Renal cortical epithelial cell (primary cell): Measurements from ENCODE around the gene RBM33. TPM values are rescaled to one million over a fixed set of nuclear protein-coding genes. Genes with fewer than 3 reads are reported as not detected.
A peak's percentile ranks its signal among the peaks of the same experiment; 100 is the strongest.

Source experiments
- DNase-seq: peaks from one replicate; pipeline ENCODE4 v3.0.0-alpha.2; 2011; ENCODE audit warnings: low read depth
- total RNA-seq: library from RNA; depleted of rRNA; stranded (reverse); fragments of >200 nt; gene quantifications from 2 replicates; pipeline ENCODE4 v1.2.3, GENCODE V29; 2014

Gene RBM33
- total RNA-seq, 1 donor from 2014 or later: 47.3 TPM

GRCh38 chr7:155722118-155722517, 77.7 kb downstream of the RBM33 start:
- no peak for DNase-seq

DNA sequence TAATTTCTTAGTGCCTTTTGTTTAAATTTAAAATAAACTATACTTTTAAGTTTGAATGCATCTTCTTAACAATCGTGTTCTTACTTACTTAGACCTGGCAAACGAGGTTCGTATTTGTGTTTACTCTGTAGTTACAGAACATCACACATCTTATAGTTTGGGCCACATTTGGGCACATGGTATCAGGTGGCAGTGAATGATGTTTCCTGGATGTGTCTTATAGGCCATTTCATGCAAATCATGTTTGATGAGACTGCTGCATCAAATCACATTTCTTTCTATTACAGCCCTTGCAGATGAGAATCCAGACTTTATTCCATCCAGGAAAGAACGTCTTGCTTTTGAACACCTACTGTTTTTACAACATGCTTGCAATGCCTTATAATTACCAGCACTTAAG, 78.5 kb downstream of the RBM33 start:
- no peak for DNase-seq

DNA sequence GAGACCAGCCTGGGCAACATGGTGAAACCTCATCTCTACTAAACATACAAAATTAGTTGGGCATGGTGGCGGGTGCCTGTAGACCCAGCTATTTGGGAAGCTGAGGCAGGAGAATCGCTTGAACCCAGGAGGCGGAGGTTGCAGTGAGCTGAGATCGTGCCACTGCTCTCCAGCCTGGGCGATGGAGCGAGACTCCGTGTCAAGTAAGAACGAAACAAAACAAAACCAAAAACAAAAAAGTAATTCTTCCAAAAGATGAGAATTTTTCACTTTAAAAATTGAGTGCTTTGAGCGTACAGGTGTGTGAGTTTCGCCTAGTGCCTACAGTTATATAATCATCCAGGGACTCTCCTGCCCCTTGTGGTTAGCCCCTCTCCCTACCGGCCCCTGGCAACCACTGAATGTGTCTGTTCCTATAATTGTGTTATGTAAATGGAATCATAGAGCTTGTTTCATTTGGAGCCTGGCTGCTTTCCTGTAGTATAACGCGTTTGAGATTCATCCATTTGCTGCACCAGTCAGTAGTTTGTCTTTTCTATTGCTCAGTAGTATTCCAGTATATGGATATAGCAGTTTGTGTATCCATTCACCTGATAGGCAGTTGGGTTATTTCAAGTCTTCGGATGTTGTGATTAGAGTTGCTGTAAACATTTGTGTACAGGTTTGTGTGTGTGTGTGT, 80.0 kb downstream of the RBM33 start:
- no peak for DNase-seq

- DNase-seq: no peak
Observed at GRCh38 chr7:155725006-155725355, 80.5 kb downstream of the RBM33 start.

DNA sequence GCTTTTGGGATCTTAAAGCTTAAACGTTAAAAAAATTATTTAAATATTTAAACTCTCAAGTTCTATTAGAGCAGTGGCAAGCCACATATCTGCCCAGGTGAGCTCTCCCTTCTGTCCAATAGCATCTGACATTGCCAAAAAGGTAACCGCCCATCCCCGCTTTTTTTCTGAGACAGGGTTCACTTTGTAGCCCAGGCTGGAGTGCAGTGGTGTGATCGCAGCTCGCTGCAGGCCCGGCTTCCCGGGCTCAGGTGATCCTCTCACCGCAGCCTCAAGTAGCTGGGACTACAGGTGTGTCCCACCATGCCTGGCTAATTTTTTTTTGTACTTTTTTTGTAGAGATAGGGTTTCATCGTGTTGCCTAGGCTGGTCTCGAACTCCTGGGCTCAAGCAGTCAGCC, 83.2 kb downstream of the RBM33 start:
- no peak for DNase-seq

DNA sequence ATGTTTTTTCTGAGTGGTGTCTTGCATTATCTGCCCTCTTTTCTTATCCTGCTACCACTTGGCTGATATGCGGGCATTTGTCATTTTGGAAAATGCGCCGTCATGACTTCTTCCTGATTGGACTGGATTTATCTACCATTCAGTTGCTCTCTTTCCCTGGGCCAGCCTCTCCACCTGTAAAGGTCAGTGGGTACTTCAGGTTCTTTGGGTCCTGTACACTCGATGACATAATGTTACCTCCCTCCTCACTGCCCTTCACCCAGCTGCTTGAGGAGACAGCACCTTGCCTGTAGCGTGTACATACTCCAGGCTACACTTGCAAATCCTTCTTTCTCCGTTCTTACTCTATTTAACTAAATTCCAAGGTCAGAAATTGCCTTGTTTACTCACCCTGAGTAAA, 83.7 kb downstream of the RBM33 start:
- DNase-seq: no peak

GRCh38 chr7:155729847-155730246, 85.4 kb downstream of the RBM33 start:
- DNase-seq: peak; percentile 86

DNA sequence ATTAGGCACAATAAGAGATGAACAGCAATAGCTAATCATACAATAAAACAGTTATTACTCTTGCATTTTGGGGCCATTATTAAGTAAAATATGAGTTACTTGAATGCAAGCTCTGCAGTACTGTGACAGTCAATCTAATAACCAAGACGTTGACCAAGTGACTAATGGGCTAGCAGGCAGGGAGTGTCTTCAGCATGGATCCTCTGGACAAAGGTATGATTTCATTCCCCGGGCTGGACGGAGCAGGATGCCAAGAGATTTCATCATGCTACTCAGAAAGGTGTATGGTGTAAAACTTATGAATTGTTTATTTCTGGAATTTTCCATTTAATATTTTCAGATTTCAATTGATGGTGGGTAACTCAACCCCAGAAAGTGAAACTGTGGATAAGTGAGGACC, 86.9 kb downstream of the RBM33 start:
- peak; percentile 52 for DNase-seq

DNA sequence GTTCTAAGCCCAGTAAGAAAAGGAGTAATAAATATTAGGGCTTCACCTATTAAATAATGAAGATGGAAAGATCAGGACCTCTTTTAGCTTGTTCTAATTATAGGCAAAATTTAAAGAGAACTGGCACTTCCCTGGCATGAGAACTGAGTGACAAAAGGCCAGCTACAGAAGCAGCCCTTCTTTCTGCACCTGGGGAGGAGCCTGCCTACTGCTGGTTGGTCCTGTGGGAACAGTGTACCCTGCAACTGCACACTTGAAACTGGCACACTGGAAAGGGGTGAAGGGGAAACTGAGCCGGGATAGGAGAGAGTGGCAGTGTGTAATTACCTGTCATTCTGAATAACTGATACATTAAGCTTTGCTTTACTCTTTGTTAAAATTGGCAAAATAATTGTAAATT, 87.4 kb downstream of the RBM33 start:
- no peak for DNase-seq

DNA sequence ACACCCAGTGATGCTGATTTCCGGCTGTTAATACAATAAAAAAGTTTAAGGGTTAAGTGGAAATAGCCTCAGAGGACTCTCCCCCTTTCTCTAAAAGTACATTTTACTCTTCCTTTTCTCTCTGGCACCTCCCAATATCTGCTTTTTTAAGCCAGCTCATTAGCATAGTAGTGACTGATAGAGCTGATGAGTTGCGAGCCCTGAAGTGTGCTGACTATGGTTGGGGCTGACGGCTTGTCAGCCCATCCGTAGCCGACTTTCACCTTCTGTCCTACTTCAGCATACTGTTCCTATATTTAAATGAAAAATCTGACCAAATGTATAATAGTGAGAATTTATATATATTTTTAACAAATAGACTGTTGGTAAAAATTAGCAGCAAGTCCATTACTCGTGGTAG, 87.8 kb downstream of the RBM33 start:
- no peak for DNase-seq

- DNase-seq: no peak
Observed at GRCh38 chr7:155733582-155734444, 89.4 kb downstream of the RBM33 start.

DNA sequence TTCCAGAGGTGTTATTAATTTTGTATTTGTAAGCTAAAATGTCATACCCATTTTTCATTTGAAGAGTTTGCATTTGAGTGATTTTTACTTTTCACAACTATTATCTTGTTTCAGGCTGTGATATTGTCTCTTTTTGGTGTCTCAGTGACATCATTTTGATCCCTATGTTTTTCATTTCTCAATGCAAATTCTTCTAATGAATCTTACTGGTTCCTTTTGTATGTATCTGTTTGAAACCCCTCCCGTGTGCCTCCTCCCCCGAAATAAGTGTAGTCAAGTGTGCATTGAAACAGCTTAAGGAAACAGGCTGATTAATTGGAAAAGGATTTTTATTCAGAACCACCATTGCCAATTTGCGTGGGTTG, 90.0 kb downstream of the RBM33 start:
- no peak for DNase-seq

- DNase-seq: no peak
Observed at GRCh38 chr7:155735442-155736115, 91.1 kb downstream of the RBM33 start.

DNA sequence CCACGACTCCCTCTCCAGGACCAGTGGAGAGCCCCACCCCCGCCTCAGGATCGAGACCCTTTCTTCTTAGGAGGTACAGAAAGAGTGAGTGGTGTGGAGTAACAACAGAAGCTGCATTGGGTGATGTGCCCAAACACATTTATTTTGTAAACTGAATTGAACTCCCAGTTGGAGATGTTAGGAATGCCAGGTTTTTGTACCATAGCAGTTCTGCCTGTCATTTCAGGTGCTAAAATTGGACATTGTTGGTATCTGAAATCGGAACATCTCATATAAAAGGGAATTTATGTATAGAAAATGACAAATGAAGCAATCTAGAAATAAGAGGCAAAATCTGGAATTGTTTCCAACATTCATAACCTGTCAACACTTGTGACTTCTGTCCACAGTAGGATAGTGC, 93.1 kb downstream of the RBM33 start:
- DNase-seq: no peak

DNA sequence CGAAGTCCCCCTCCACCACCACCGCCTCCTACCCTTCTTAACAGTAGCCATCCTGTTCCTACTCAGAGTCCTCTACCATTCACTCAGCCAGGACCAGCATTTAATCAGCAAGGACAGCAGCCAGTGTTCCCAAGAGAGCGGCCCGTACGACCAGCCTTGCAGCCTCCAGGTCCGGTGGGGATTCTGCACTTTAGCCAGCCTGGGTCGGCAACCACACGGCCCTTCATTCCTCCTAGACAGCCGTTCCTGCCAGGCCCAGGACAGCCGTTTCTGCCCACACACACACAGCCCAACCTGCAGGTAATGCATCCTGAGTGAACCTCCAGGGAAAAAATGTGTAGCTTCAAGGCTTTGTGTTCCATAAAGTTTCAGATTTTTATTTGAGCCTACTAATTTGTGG, 93.6 kb downstream of the RBM33 start:
- no peak for DNase-seq

GRCh38 chr7:155738652-155739537, 94.4 kb downstream of the RBM33 start:
- peak; percentile 78 for DNase-seq

GRCh38 chr7:155739538-155740143, 95.2 kb downstream of the RBM33 start:
- no peak for DNase-seq

GRCh38 chr7:155741082-155741481, 96.6 kb downstream of the RBM33 start:
- DNase-seq: peak; percentile 35

DNA sequence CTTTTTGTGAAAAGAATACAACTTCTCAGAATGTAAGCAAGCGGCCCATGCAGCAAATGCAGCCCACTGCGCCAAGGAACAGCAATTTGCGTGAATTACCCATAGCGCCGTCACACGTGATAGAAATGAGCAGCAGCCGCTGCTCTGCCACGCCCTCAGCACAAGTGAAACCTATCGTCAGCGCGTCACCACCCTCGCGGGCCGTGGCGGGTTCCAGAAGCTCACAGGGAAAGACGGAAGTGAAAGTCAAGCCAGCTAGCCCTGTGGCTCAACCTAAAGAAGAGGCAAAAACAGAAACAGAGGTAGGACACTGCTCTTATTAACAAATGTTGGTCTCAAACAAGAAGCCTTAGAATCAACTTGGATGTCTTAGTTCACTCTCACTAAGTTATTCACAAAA, 97.3 kb downstream of the RBM33 start:
- DNase-seq: no peak

DNA sequence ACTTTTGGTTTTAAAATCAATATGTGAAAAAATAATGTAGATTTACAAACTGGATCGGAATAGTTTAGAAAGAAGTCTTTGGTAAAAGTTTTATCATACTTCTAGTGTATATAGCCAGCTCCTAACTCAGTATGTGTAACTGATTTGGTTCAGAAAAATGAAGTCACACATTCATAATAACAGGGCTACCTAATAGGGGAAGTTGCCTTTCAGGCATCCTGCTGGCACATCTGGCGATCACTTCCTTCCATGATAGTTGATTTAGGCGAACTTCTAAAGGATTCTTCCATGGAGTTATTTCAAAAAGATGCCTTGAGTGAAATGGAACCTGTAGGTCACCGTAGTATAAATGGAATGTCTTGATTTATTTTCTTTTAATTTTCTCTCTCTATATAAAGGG, 98.7 kb downstream of the RBM33 start:
- no peak for DNase-seq

- DNase-seq: no peak
Observed at GRCh38 chr7:155744971-155745683, 100.7 kb downstream of the RBM33 start.
